Subcutaneous adipose tissue (tissue), 4 donors: ENCODE results near the gene DDX31. TPM values are rescaled to one million over a fixed set of nuclear protein-coding genes. Genes with fewer than 3 reads are reported as not detected.

Experiments
- total RNA-seq, 4 donors: library from RNA; depleted of rRNA; stranded (reverse); fragments of >200 nt; gene quantifications; one replicate each; pipeline ENCODE4 v1.1.0, GENCODE V29; 2016
- TF ChIP-seq, protein P1 (sequence below): fragments of 450-650 bp; IDR thresholded peaks from one replicate; pipeline ENCODE4 v1.5.1; 2016; ENCODE audit warnings: low read depth, mild to moderate bottlenecking, control low read depth, antibody characterized with exemption, moderate library complexity

The DDX31 gene
- total RNA-seq: 10 to 100 TPM in 3 of 4 donors, 1 to 10 TPM in 1; 8.5 to 15.7 (median 10.8) TPM

DNA sequence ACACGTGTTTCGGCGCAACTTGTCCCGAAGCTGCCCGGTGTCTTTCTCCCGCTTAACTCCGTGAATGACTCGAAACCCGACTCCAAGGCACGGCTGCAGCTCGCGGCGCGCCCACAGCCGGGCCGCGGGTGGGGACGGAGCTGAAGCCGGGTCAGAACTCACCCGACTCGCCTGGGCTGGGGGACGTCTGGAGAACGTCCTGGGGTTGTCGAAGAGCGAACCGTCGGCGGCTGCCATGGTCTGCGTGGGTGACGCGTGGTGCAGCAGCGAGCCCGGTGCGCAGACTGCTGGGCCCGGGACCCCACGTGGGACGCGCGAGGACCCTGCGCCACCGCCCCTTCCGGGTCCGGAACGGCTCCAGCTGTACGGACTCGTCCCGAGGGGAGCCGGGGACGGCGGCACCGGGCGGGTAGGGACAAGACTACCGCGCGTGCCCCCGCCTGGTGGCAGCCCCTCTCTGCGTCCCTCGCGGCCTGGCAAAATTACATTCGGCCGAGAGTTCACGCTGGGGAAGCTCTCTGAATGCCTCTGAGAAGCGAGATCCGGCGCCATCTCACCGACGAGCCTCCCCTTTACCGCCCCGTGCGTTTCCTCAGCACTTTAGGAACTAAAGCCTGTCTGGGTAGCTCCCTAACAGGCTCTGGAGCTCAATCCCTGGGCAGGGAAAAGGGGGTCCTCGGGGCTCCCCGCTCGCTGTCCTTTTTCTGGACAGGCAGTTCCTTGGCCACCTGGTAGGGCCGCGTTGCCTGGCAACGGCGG is at the start of gene DDX31:
Gene DDX31 (minus strand): TSS at position 286 of the 759 bp plus-strand sequence. CDS start 49 bp downstream, at position 237.
- TF ChIP-seq, protein P1, sequence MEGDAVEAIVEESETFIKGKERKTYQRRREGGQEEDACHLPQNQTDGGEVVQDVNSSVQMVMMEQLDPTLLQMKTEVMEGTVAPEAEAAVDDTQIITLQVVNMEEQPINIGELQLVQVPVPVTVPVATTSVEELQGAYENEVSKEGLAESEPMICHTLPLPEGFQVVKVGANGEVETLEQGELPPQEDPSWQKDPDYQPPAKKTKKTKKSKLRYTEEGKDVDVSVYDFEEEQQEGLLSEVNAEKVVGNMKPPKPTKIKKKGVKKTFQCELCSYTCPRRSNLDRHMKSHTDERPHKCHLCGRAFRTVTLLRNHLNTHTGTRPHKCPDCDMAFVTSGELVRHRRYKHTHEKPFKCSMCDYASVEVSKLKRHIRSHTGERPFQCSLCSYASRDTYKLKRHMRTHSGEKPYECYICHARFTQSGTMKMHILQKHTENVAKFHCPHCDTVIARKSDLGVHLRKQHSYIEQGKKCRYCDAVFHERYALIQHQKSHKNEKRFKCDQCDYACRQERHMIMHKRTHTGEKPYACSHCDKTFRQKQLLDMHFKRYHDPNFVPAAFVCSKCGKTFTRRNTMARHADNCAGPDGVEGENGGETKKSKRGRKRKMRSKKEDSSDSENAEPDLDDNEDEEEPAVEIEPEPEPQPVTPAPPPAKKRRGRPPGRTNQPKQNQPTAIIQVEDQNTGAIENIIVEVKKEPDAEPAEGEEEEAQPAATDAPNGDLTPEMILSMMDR: no peak

DNA sequence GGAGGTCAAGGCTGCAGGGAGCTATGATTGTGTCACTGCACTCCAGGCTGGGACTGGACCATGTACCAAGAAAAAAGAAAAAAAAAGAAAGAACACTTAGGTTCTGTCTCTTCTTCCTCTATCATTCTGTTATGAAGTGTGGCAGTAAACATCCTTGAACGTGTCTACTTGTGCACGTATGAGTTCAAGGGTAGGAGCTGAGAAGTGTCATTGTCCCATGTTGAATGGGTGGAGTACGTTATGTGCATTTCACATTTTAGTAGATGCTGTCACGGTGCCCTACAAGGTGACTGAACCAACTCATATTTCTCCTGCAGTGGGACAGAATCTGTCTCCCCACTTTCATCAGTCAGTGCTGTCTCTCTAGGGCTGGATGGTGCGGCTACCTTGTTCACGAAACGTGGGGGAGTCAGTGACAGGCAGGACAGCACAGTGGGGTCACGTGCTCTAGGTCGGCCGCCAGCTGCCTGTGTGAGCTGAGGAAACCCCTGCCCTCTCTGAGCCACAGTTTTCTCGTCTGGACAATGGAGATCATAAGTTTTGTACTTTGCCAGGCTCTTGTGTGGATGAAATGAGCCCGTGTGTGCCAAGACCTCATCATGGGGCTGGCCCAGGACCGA is 47.7 kb upstream of the DDX31 start:
- TF ChIP-seq, protein P1: no peak

DNA sequence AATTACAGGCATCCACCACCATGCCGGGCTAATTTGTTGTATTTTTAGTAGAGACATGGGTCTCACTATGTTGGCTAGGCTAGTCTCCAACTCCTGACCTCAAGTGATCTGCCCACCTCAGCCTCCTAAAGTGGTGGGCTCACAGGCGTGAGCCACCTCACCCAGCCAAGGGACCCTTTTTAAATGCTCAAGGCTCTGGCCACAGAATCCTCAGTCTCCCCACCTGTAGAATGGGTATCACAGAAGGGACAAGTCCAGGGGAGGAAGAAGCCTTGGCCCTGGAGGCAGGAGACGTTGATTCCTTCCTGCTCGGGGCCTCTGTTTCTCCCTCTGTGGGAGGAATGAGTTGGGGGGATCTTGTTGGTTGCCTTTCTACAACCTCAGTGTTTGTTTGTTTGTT is 46.2 kb upstream of the DDX31 start:
- TF ChIP-seq, protein P1: no peak

DNA sequence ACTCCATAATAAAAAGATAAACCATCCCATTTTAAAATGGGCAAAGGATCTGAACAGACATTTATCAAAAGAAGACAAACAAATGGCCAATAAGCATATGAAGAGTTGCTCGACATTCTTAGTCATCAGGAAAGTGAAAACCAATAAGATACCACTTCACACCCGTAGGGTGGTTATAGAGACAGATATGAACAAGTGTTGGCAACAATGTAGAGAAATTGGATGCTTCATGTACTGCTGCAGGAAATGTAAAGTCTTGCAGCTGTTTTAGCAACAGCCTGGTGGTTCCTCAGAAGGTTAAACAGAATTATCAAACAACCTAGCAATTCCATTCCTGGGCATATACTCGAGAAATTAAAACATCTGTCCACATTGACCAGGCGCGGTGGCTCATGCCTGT is 43.0 kb upstream of the DDX31 start:
- TF ChIP-seq, protein P1: no peak

DNA sequence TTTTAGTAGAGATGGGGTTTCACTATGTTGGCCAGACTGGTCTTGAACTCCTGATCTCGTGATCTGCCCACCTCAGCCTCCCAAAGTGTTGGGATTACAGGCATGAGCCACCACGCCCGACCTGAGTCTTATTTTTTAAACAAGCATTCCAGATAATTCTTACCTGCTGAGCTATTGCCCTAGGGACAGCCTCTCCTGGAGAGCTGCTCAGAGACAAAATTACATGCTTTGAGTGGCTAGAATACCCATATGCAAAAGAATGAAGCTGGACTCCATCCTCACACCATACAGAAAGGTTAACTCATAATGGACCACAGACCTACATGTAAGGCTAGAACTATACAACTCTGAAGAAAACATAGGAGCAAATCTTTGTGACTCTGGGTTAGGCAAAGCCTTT is 42.1 kb upstream of the DDX31 start:
- TF ChIP-seq, protein P1: no peak

DNA sequence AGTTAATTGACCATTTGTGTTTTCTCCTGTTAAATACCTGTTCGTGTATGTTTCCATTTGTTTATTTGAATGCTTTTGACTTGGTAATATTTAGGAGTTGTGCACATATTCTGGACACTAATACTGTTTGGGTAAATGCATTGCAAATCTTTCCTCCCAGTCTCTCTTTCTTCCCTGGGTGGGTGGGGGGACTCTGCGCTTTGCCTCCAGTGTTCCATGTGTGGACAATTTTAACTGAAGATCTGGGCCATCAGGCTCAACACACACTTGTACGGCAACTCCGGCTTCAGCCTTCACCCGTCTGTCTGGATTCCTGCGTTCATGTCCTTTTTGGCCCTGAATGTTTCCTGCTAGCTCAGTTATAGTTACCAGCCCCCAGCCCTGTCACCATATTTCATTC is 40.5 kb upstream of the DDX31 start:
- TF ChIP-seq, protein P1: no peak

DNA sequence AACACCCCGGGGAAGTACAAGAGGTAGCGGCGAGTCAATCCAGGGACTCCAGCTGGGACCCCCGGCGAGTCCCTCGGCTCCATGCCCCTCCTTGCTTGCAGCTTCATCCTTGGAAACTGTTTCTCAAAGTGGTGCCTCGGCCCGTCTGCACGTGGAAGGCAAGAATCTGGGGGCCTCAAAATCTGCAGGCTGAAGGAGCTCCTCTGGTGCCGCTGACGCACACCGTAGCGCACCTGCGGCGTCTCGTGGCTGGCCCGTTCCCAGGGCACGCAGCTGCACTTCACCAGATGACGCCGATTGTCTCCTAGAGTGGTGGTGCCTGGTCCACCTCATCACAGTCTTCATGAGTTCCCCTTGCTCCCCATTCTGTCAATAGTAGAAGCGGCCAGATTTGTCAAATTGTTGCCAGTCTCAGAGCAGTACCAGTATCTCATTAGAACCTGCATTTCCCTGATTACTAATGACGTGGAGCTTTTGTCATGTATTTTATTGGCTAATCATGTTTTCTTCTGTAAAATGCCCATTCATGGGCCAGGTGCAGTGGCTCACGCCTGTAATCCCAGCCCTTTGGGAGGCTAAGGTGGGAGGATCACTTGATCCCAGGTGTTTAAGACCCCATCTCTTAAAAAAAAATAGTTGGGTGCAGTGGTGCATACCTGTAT is 39.1 kb upstream of the DDX31 start:
- TF ChIP-seq, protein P1: no peak
